GM12873 (cell line): Measurements from ENCODE around the gene STK38L.

Experiments
- TF ChIP-seq, protein P1 (sequence below): IDR thresholded peaks from 2 replicates; pipeline ENCODE4 v1.5.1; 2012; ENCODE audit warnings: low read depth, mild to moderate bottlenecking, moderate library complexity, low read length, control low read depth; ENCODE audit not compliant: insufficient read depth; ENCODE audit errors: missing control alignments

Gene STK38L

DNA sequence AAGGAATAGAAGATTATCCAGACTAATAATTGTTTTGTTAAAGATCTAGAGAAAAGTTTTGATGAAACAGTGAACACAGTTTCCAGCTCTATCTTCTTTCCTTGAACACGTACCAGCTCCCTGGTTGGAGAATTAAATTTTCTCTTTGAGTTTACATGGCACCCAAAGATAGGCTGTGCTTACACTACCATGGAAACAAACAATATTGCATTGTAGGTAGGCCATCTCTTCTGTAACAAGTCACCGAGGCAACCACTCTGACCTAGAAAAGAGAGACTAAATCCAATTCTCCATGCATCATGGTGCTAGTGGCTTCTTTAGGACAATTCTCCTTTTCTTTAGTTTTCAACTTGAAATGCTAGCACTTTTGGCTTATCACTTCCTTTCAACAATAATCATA is 98.5 kb downstream of the STK38L start:
- TF ChIP-seq, protein P1, sequence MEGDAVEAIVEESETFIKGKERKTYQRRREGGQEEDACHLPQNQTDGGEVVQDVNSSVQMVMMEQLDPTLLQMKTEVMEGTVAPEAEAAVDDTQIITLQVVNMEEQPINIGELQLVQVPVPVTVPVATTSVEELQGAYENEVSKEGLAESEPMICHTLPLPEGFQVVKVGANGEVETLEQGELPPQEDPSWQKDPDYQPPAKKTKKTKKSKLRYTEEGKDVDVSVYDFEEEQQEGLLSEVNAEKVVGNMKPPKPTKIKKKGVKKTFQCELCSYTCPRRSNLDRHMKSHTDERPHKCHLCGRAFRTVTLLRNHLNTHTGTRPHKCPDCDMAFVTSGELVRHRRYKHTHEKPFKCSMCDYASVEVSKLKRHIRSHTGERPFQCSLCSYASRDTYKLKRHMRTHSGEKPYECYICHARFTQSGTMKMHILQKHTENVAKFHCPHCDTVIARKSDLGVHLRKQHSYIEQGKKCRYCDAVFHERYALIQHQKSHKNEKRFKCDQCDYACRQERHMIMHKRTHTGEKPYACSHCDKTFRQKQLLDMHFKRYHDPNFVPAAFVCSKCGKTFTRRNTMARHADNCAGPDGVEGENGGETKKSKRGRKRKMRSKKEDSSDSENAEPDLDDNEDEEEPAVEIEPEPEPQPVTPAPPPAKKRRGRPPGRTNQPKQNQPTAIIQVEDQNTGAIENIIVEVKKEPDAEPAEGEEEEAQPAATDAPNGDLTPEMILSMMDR: no peak

- TF ChIP-seq, protein P1: no peak
These were observed 99.3 kb downstream of the STK38L start for GRCh38 chr12:27343255-27344000.

- TF ChIP-seq, protein P1: no peak
These were observed 100.2 kb downstream of the STK38L start for GRCh38 chr12:27344246-27344645.

GRCh38 chr12:27344760-27345159 is 100.7 kb downstream of the STK38L start:
- TF ChIP-seq, protein P1: no peak

- TF ChIP-seq, protein P1: no peak
These were observed 101.3 kb downstream of the STK38L start for GRCh38 chr12:27345376-27345775.

GRCh38 chr12:27347779-27348178 is 103.7 kb downstream of the STK38L start:
- TF ChIP-seq, protein P1: no peak

DNA sequence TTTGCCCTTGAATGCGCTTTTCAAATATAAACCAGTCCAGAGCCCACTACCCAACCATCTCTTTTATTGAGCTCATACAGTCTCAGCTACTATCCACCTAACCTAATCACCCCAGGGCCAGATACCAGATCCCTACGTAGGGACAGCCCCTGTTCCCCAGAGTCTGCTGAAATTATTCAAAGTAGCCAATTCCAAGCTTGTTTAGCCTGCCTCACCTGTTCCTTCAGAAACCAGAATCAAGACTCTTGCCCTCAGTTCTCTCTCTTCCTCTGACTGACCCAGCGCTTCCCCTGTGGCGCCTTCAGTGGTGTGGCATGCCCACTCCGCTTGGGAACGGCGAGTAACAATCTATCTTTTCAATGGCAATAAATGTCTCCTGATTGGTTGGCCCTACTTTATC is 107.4 kb downstream of the STK38L start:
- TF ChIP-seq, protein P1: no peak
